ENCODE data around the gene SP4.

DNA sequence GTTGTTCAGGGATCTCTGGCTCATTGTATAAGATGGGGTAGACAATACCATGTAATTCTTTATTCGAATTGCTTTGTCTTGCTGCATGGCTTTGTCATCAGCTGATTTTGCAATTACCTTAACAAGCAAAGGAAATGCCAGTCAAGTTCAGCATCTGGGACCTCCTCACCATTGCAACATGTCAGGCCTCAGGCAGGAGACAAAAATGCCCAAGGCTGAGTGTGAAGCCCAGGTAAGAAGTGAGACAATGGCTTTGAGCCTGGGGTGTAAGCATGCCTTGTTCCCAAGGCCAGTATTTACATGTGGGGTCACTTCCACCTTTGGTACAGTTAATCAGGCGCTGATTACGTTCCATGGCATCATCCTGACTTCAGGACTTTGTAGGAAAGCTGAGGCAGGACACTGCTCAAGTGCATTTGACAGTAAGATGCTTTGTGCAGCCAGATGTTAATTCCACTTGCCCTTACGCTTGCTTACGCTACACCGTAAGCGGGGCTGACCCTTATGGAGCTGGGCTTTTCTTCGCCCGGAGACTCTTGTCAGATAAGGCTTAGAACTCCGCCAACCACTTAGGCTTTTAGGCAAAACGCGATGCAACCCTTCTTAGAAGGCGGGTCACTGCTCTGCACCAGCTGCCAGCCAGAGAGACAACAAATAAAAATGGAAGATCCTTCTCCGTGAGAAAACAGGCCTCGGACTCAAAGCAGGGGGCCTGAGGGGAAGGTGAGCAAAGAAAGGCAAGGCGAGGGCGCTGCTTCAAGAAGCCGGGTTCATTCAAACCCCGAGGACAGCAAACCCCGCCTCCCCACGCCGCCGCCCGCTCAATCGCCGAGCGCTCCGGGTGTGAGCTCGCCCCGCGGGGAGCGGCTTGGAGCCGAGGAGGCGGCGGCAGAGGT is 1.3 kb upstream of the SP4 start:
- TF ChIP-seq, protein P1, sequence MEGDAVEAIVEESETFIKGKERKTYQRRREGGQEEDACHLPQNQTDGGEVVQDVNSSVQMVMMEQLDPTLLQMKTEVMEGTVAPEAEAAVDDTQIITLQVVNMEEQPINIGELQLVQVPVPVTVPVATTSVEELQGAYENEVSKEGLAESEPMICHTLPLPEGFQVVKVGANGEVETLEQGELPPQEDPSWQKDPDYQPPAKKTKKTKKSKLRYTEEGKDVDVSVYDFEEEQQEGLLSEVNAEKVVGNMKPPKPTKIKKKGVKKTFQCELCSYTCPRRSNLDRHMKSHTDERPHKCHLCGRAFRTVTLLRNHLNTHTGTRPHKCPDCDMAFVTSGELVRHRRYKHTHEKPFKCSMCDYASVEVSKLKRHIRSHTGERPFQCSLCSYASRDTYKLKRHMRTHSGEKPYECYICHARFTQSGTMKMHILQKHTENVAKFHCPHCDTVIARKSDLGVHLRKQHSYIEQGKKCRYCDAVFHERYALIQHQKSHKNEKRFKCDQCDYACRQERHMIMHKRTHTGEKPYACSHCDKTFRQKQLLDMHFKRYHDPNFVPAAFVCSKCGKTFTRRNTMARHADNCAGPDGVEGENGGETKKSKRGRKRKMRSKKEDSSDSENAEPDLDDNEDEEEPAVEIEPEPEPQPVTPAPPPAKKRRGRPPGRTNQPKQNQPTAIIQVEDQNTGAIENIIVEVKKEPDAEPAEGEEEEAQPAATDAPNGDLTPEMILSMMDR (IDR thresholded peaks at IDR 0.05): no peak
- TF ChIP-seq POLR2A (IDR thresholded peaks at IDR 0.05): no peak

Measured in Peyer's patch (tissue), 4 donors.